ENCODE measurements around the gene CCT7. TPM values are rescaled to one million over a fixed set of nuclear protein-coding genes. Genes with fewer than 3 reads are reported as not detected.

CCT7 gene
- 517 and 538 TPM in 2 replicates for total RNA-seq (2014; rRNA removed)
- Bru-seq, nascent RNA: percentile 91 among the genes with signal in this experiment
- percentile 95 among the genes with signal in this experiment for BruChase-seq, experiment 1, labeled RNA remaining after a 6-hour chase
- percentile 91 among the genes with signal in this experiment for BruChase-seq, experiment 2, labeled RNA remaining after a 2-hour chase
- long read RNA-seq, transcript CCT7-201 (12 exons, 1,916 nt): major isoform, 346 of 392 reads
- long read RNA-seq, partial matches to known transcripts: 36 of 392 reads
- long read RNA-seq, other reads (novel, unspliced or antisense): 6 of 392 reads

- Histone ChIP-seq H3K27ac (ENCODE audit: low read length) (peak within 1 kb of the TSS; percentile 41), H3K79me2 (ENCODE audit: low read length) (peaks cover 60% of the 10 kb centered on the region), H3K9me2 (replicated peaks; ENCODE audit: low read length) (no peaks in the 10 kb centered on the region), H3K9me3 (ENCODE audit: low read length) (no peaks in the 10 kb centered on the region), H4K20me1 (ENCODE audit: low read length) (peaks cover 41% of the 10 kb centered on the region), H3K4me2 (ENCODE audit: low read length) (peak within 1 kb of the TSS; percentile 99), H3F3A (ENCODE audit: low read length, unreplicated experiment) (no peaks in the 10 kb centered on the region), H3K36me3 (ENCODE audit: low read depth, low read length) (peaks cover 5% of the 10 kb centered on the region; the same call in 1 of the 2 replicates), H2AFZ (ENCODE audit: low read length) (peak within 1 kb of the TSS; percentile 96), H3K9ac (ENCODE audit: low read length) (peak within 1 kb of the TSS; percentile 97), H3K4me3 (ENCODE audit: low read length) (peak within 1 kb of the TSS; percentile 94), H3K27me3 (ENCODE audit: low read length) (no peaks in the 10 kb centered on the region), H3K4me1 (ENCODE audit: insufficient read depth, low read length) (peaks cover 15% of the 10 kb centered on the region)
- POLR2A ChIA-PET (ENCODE audit: unreplicated experiment): interaction anchor here (0.7 kb wide), 1 partner anchor 12 kb away, joined by 3 read pairs; no protein-coding TSS in a partner anchor
- intact Hi-C loops (cut with micrococcal nuclease): loop anchor here (1.0 kb wide), 1 partner anchor 20 kb away; the partner anchor contains the start of gene SMYD5
- BruUV-seq (replicated peaks): TSS peak; percentile 66
- ATAC-seq: peak; percentile 67
- peak; percentile 88 for DNase-seq
- CTCF ChIA-PET: interaction anchor here (1.2 to 1.4 kb wide), 2 partner anchors 22 to 57 kb away, joined by 3 read pairs; no protein-coding TSS in a partner anchor
- TF ChIP-seq EZH2phosphoT487 (IDR thresholded peaks at IDR 0.05; ENCODE audit: borderline replicate concordance, low read length) (no peak), EZH2 (IDR thresholded peaks at IDR 0.05; ENCODE audit: low read length, unreplicated experiment) (no peak)
- TF ChIP-seq, protein P1, sequence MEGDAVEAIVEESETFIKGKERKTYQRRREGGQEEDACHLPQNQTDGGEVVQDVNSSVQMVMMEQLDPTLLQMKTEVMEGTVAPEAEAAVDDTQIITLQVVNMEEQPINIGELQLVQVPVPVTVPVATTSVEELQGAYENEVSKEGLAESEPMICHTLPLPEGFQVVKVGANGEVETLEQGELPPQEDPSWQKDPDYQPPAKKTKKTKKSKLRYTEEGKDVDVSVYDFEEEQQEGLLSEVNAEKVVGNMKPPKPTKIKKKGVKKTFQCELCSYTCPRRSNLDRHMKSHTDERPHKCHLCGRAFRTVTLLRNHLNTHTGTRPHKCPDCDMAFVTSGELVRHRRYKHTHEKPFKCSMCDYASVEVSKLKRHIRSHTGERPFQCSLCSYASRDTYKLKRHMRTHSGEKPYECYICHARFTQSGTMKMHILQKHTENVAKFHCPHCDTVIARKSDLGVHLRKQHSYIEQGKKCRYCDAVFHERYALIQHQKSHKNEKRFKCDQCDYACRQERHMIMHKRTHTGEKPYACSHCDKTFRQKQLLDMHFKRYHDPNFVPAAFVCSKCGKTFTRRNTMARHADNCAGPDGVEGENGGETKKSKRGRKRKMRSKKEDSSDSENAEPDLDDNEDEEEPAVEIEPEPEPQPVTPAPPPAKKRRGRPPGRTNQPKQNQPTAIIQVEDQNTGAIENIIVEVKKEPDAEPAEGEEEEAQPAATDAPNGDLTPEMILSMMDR (conservative IDR thresholded peaks at IDR 0.05; ENCODE audit: low read depth, low read length): no peak
Observed at GRCh38 chr2:73233932-73234832, at the start of gene CCT7. TSS of gene CCT7 (plus strand) at chr2:73234308. CDS start at chr2:73234379, 71 bp downstream.

DNA sequence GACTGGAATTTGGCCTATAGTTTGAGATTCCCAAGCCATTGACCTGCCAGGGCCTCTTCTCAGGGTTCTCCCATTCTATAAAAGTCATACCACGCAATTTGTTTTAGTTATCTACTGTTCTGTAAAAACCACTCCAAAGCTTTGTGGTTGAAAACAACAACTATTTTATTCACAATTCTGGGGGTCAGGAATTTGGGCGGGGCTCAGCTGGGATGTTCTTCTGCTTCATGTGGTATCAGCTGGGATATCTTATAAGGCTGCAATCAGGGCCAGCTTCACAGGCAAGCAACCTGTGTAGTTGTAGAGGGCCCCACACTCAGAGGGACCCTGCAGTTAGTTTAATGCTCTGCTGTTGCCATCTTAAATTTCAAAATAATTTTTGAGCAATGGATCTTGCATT, 48.1 kb upstream of the CCT7 start:
- ChIA-PET POLR2A (ENCODE audit: unreplicated experiment) (no interaction called here), CTCF (no interaction called here)
- no TSS peak for BruUV-seq (replicated peaks)
- Histone ChIP-seq H3K9me2 (replicated peaks; ENCODE audit: low read length) (no peaks in the 10 kb centered on the region), H2AFZ (ENCODE audit: low read length) (no peak overlapping the region), H3K4me3 (ENCODE audit: low read length) (no peak overlapping the region), H3K4me2 (ENCODE audit: low read length) (no peak overlapping the region), H3K36me3 (ENCODE audit: low read depth, low read length) (no peaks in the 10 kb centered on the region), H3K9me3 (ENCODE audit: low read length) (no peaks in the 10 kb centered on the region), H4K20me1 (ENCODE audit: low read length) (no peaks in the 10 kb centered on the region), H3K9ac (ENCODE audit: low read length) (no peak overlapping the region), H3K4me1 (ENCODE audit: insufficient read depth, low read length) (no peaks in the 10 kb centered on the region), H3F3A (ENCODE audit: low read length, unreplicated experiment) (no peaks in the 10 kb centered on the region), H3K27ac (ENCODE audit: low read length) (no peak overlapping the region), H3K79me2 (ENCODE audit: low read length) (no peaks in the 10 kb centered on the region), H3K27me3 (ENCODE audit: low read length) (peaks cover 15% of the 10 kb centered on the region)
- DNase-seq: no peak
- intact Hi-C loops (cut with micrococcal nuclease): no loop called here
- TF ChIP-seq, protein P1 (conservative IDR thresholded peaks at IDR 0.05; ENCODE audit: low read depth, low read length): no peak
- TF ChIP-seq EZH2phosphoT487 (IDR thresholded peaks at IDR 0.05; ENCODE audit: borderline replicate concordance, low read length) (no peak), EZH2 (IDR thresholded peaks at IDR 0.05; ENCODE audit: low read length, unreplicated experiment) (no peak)
- no peak for ATAC-seq

Data from PC-3 (cell line).